Measurements from ENCODE around the gene PER2.
"Not testable (repeated sequence)": the region's sequence is repeated elsewhere in the genome, so short reads cannot be mapped to it uniquely, and the experiment has no call there.

PER2 gene

GRCh38 chr2:238288650-238289573 is 502 bp upstream of the PER2 start:
- DNase-seq, result peak; percentile 97

DNA sequence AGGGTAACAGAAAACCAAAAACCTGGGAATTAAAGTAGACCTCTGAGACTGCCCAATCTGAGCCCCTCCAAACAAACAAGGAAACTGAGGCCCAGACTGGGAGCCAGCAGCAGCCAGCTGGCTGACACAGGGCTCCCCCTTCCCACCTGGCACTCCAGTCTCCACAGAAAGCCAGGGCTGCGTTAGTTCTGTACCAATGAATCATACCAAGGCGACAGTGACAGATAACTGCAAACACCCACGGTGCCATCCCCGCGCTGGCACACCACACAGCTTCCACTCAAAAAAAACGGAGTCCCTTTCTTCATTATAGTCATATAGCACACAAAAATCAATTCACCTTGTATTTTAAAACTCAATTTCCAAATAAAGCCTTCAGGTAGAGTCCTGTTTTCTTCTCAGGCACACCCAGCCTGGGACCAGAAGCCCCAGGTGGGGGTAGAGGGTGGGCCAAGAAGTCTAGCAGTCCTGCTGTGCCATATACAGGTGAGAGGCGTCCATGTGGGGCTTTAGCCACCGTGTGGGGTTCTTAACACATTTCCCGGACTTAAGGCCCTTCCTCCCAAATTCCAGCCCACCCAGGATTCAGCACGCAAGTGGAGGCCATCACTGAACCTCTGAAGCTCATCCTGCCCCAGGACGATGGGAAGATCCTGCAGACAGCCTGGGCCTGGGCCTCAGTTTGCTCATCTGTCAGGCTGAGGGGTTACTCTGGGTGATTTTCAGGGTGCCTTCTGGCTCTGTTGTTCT is 1.2 kb downstream of the PER2 start:
- no peak for DNase-seq

GRCh38 chr2:238286551-238286950 is 1.9 kb downstream of the PER2 start:
- no peak for DNase-seq

DNA sequence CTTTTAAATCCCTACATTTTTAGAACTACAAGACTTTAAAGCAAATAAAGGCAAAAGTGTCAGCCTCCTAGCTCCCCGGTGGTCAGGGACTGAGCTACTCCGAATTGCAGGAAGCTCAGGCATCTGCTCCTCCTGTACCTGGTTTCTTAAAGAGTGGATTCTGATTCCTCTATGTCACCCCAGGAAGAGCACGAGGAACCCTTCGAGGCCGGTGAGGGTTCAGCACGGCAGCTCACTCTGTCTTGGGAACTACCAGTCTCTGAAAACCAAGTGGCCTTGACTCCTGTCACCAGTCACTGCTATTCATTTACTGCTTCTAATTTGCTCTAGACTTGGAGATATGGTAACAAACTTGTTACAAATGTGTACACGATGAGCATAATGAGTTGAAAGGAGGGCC is 2.3 kb downstream of the PER2 start:
- no peak for DNase-seq

DNA sequence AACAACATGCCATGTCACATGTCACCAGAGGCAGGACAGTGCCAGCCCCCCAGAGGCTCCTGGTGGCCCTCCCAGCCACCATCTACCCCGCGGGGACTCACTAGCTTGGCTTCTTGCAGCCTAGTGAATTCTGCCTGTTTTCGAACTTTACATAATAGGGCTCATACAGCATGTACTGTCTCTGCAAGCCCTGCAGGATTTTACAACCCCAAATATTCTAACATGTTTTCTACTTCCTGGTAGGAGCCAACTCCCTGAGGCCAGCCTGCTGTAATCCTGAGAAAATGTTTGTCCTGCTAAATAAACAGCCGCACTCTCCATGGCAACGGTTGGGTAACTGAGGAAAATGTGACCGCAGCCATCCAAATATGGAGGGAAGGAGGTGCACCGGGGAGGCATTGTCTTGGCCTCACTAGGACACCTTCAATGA is 2.7 kb downstream of the PER2 start:
- no peak for DNase-seq

DNA sequence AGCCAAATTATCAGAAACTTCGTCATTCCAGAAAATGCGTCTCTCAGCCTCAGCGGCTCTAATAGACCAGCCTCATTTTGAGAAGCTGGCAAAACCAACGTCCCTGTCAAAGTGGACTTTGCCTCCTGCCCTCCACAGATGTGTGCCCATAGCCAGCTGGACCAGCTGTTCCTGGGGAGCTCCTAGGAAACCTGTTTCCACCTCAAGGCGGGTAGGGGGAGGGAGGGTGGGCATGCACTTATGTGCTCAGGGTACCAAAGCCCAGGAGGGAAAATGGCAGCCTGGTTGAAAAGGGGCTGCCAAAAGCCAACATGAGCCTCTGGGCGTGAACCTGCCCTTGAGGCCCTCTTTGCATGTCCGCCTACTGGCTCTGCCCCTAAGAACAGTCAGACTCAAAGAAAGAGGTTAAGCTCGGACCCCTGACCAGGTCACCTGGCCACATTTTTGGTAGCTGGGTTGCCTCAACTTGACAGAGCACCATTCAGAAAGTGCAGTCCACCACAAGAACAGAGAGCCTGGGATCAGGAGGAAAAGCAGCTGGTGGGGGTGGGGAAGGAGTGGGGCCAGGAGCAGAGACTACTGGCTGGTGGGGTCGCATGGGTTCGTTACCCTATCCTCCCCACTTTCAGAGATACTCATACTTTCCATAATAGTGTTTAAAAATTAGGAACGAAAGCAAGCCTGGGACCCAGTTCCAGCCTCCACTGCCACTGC is 3.5 kb downstream of the PER2 start:
- DNase-seq, result no peak

DNA sequence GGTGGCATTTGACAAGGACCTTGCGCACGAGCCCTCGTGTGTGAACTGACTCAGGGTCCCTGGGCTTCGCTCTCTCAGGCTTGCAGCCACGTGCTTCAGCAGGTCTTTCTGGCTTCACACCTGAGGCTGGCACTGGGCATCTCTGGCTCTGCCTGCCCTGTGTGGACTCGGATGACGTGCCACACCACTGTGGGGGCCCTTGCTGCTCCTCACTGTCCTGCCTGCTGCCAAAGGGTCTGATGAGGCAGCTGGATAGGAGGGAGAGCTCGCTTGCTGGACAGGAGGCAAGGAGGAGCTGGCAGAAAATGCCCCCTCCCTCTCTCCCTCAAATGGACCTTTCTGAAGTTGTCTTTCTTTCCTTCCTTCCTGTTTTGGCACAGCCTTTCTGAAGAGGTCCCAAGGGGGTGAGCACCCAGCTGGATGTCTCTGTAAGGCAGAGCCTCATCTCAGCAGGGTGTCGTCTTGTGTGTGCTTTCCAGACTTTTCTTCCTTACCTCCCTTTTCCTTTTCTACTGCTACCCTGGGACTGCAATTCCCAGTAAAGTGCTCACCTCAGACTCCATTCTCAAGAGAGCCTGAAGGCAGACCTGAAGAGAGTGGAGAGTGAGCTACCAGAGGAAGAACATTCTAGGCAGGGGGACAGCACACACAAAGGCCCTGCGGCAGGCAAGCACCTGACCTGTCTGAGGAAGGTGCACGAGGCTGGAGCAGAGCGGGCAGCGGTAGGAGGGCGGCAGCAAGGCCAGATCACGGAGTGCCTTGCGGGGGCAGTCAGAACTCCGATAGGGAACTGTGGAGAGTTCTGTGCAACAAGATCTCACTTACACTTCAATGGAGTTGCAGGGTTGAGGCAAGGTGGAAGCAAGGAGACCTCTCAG is 5.3 kb downstream of the PER2 start:
- DNase-seq, result no peak

DNA sequence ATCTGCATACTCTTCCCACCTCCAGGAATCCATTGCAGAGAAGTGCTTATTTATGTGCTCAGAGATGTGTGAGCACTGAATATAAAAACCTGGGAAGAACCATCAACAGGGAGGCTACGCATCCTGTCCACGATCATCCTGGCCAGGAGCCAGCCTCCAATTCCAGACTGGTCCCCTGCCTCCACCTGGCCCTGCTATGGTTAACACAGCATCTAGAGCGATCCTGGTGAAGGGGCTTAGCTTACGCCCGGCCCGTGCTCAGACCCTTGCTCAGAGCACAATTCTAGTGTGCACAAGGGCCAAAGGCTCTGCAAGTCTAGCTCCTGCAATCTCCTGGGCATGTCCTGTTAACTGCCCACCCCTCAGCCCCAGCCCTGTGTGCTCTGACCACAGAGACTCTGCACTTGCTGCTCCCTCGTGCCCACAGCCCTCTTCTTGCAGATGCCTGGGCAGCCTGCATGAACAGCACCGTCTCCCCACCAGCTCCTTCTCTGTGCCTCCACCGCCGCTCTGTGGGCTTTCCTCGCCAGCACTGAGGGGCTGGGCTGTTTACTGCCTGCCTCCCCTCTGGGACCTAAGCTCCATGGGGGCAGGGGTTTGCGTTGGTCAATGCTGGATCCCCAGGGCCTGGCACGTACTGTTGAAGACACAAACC is 6.5 kb downstream of the PER2 start:
- DNase-seq, result no peak

GRCh38 chr2:238280083-238280825 is 8.2 kb downstream of the PER2 start:
- DNase-seq, result no peak

- no peak for DNase-seq
Observed at GRCh38 chr2:238279324-238279682, 9.1 kb downstream of the PER2 start.

GRCh38 chr2:238278626-238279323 is 9.6 kb downstream of the PER2 start:
- DNase-seq, result no peak

GRCh38 chr2:238277695-238278094 is 10.7 kb downstream of the PER2 start:
- DNase-seq, result no peak

- no peak for DNase-seq
Observed at GRCh38 chr2:238274152-238274865, 14.1 kb downstream of the PER2 start.

- not testable (repeated sequence) for DNase-seq
Observed at GRCh38 chr2:238273433-238273832, 15.0 kb downstream of the PER2 start.

DNA sequence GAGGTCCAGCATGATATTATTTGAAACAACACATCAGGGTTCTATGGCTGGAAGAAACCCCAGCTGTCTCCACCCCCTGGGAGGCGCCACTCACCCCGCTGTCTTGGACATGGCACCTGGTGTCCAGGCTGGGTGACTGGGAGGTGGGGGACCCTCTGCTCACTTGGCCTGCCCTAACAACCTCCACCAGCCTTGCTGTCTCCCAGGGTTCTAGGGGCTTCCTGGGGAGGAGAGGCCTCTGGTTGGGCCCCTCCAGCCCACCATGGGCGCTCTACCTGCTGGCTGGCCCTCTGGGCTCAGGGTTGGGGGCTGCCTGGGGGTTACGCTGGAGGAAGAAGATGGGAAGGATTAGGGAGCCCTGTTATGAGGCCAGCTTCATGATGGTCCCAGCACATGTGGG is 16.3 kb downstream of the PER2 start:
- no peak for DNase-seq

- DNase-seq, result not testable (repeated sequence)
Observed at GRCh38 chr2:238271686-238272085, 16.7 kb downstream of the PER2 start.

DNA sequence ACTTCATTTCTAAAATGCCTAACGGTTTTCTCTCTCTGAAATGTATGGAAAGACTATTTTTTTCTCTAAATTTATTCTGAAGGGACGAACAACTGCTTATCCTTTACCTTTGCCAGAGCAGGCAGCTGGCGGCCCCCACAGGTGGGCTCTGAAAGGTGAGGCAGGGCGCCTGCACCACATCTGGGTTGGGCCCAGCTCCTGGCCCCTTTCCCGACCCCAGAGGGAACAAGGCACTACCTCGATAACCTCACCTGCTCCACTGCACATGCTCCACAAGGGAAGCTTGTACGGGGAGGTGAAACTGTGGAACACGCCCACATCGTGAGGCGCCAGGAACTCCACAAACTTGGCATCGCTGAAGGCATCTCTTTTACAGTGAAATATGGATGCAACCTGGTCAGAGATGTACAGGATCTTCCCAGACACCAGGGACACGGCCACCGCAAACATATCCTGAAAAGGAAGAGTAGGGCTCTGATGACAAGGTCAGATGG is 17.3 kb downstream of the PER2 start:
- no peak for DNase-seq

DNA sequence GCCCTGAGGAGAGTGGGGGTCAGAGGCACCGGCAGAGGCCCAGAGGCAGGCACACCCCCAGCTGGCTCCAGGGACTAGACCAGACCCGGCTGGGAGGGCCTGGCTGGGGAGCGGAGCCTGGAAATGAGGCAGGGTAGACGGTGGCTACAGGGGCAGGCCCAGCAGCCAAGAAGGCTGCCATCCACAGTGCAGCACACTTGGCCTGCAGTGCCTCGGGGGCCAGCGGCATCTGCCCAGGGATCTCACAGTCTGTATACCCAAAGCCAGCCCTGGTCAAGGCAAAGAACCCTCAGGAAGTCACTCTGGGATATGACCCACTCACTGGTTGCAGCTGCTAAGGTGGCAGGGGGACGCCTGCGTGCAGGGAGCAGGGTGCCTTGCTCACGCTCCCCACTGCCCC is 17.8 kb downstream of the PER2 start:
- DNase-seq, result no peak

DNA sequence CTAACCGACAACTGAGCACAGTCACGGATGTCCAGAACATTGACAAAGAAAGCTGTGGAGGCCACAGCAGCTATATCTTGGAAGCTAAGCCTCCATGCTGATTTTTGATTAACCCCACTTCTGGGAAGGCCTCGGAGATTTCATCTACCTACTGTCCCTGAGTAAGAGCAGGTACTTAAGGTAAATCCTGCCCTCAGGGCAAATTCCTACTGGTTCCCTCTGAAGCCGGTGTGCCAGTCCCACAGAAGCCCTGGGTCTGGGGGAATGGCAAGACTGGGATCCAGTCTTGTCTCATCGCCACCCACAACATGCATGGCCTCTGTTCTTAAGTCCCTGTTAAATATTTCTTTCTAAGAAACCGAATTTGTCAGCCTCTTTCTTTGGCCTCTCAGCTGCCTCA is 18.7 kb downstream of the PER2 start:
- DNase-seq, result no peak
